Colonic mucosa (tissue), 4 donors: ENCODE results near the gene TMEM106C. TPM values are rescaled to one million over a fixed set of nuclear protein-coding genes. Genes with fewer than 3 reads are reported as not detected.

ENCODE experiments used
- DNase-seq: peaks from one replicate; pipeline ENCODE4 v3.0.0-alpha.2; 2020
- H3K27ac ChIP-seq: fragments of 200-600 bp; one replicate; pipeline ENCODE4 v1.8.0; 2021
- H3K27me3 ChIP-seq: fragments of 200-600 bp; one replicate; pipeline ENCODE4 v1.8.0; 2021
- H3K36me3 ChIP-seq: fragments of 200-600 bp; one replicate; pipeline ENCODE4 v1.8.0; 2021
- H3K4me1 ChIP-seq: fragments of 200-600 bp; one replicate; pipeline ENCODE4 v1.8.0; 2021; ENCODE audit warnings: mild to moderate bottlenecking
- H3K4me3 ChIP-seq: fragments of 200-600 bp; one replicate; pipeline ENCODE4 v1.8.0; 2021
- H3K9ac ChIP-seq, 2 donors: one replicate each; pipeline ENCODE4 v1.7.0; 2013; ENCODE audit warnings: control low read depth in 2 of 2, low read depth in 2 of 2, low read length in 2 of 2
- H3K9me3 ChIP-seq: fragments of 200-600 bp; one replicate; pipeline ENCODE4 v1.8.0; 2021
- CTCF ChIP-seq: fragments of 200-600 bp; IDR thresholded peaks from one replicate; pipeline ENCODE4 v1.8.0; 2022; ENCODE audit warnings: antibody characterized with exemption, mild to moderate bottlenecking
- intact Hi-C: fragments of 100-400 bp; cut with DNase I; formaldehyde crosslinking; loops from one replicate; pipeline ENCODE4 v1.14.1; 2022
- total RNA-seq, 2 donors: library from RNA; stranded (reverse); fragmentation: NEBNext Ultra II Directional in 1 of 2; extraction: Animal tissue kit (Norgen Biotek cat#: 25700) in 1 of 2; gene quantifications; one replicate each; pipeline ENCODE4 v1.2.1, GENCODE V29; 2021
- donor health status: healthy.
- donor health status: DM: no; HTN: no; CAD: no.
- donor health status: DM: no; HTN: no; CAD: no.

The TMEM106C gene
- total RNA-seq, 2 donors from 2014 or later = 187 to 258 TPM

- H3K9ac ChIP-seq = no peak overlapping the region
- no peak for TF ChIP-seq CTCF
- H3K27ac ChIP-seq = no peak overlapping the region
- DNase-seq = no peak
- H3K4me3 ChIP-seq = no peak overlapping the region
- H3K27me3 ChIP-seq = no peaks in the 10 kb centered on the region
- no peaks in the 10 kb centered on the region for H3K4me1 ChIP-seq
- no peaks in the 10 kb centered on the region for H3K9me3 ChIP-seq
- intact Hi-C loops = loop anchor here (10.0 kb wide), 1 partner anchor 177 kb away; no protein-coding TSS in a partner anchor
- no peaks in the 10 kb centered on the region for H3K36me3 ChIP-seq
Measured at GRCh38 chr12:47987411-47988072, 24.1 kb downstream of the TMEM106C start.

- no peaks in the 10 kb centered on the region for H3K9me3 ChIP-seq
- no peaks in the 10 kb centered on the region for H3K4me1 ChIP-seq
- intact Hi-C loops = loop anchor here (10.0 kb wide), 1 partner anchor 176 kb away; no protein-coding TSS in a partner anchor
- no peak overlapping the region for H3K4me3 ChIP-seq
- TF ChIP-seq CTCF = no peak
- H3K9ac ChIP-seq = no peak overlapping the region
- no peaks in the 10 kb centered on the region for H3K27me3 ChIP-seq
- DNase-seq = no peak
- H3K27ac ChIP-seq = no peak overlapping the region
- no peaks in the 10 kb centered on the region for H3K36me3 ChIP-seq
Measured at GRCh38 chr12:47988073-47989022, 25.0 kb downstream of the TMEM106C start.

- Histone ChIP-seq H3K9ac (no peak overlapping the region), H3K4me3 (no peak overlapping the region), H3K27me3 (no peaks in the 10 kb centered on the region), H3K4me1 (no peaks in the 10 kb centered on the region), H3K9me3 (no peaks in the 10 kb centered on the region), H3K27ac (no peak overlapping the region), H3K36me3 (no peaks in the 10 kb centered on the region)
- TF ChIP-seq CTCF = no peak
- no peak for DNase-seq
- intact Hi-C loops = loop anchor here (10.0 kb wide), 1 partner anchor 176 kb away; no protein-coding TSS in a partner anchor
Measured at GRCh38 chr12:47989023-47989417, 25.6 kb downstream of the TMEM106C start.

- Histone ChIP-seq H3K27ac (no peak overlapping the region), H3K9ac (no peak overlapping the region), H3K36me3 (no peaks in the 10 kb centered on the region), H3K4me1 (no peaks in the 10 kb centered on the region), H3K9me3 (no peaks in the 10 kb centered on the region), H3K27me3 (no peaks in the 10 kb centered on the region), H3K4me3 (no peak overlapping the region)
- no peak for DNase-seq
- TF ChIP-seq CTCF = no peak
- intact Hi-C loops = loop anchor here (10.0 kb wide), 1 partner anchor 175 kb away; no protein-coding TSS in a partner anchor
Measured at GRCh38 chr12:47989666-47990065, 26.3 kb downstream of the TMEM106C start.

- Histone ChIP-seq H3K4me1 (no peaks in the 10 kb centered on the region), H3K4me3 (no peak overlapping the region), H3K9ac (no peak overlapping the region), H3K9me3 (no peaks in the 10 kb centered on the region), H3K27me3 (no peaks in the 10 kb centered on the region), H3K36me3 (no peaks in the 10 kb centered on the region), H3K27ac (no peak overlapping the region)
- no peak for TF ChIP-seq CTCF
- intact Hi-C loops = no loop called here
- no peak for DNase-seq
Measured at GRCh38 chr12:47990351-47991105, 27.1 kb downstream of the TMEM106C start.
